ENCODE measurements around the gene EXD2.

The EXD2 gene

DNA sequence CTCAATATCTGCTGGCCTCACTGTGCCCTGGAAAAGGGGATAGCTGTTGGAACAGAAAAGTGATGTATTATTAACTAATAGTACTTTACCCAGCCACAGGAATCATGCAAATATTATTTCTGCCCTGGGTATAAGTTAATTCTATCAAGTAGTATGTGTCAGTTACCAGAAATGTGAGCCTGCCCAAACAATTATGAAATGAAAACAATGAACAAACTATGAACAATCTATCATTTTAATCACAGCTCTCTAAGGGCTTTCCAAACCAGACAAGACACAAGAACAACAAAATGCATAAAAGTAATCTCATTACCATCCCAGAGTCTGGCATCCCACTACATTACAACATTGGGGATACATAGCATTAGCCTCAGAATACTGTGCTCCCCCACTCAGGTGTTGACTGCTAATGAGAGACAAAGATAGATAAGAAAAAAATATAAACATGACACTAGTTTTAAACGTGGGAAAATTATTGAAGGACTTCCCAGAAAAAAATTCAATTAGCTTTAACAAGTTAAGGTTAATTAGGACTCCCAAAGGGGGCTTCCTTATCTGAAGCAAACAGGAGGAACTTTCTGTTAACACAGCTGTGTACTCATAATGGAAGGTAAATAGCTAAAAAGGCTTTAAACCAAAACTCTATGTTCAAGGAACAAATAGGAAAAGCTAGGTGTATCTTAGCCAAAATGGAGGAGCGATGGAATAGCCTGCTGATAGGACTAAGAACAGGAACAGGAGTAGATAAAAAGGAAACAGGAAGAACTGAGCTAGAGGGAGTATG is 41.6 kb upstream of the EXD2 start:
- Histone ChIP-seq H3K27me3 (ENCODE audit: insufficient read depth, low read length, poor library complexity) (peaks cover 12% of the 10 kb centered on the region), H3K4me2 (ENCODE audit: insufficient read depth, low read length) (peak overlapping the region; percentile 2; the same call in 1 of the 2 replicates), H3K4me1 (ENCODE audit: insufficient read depth, low read length) (peaks cover 29% of the 10 kb centered on the region), H3K27ac (ENCODE audit: low read length) (no peak overlapping the region), H2AFZ (ENCODE audit: low read depth, low read length) (no peak overlapping the region), H3K9me3 (ENCODE audit: insufficient read depth, low read length, severe bottlenecking) (no peaks in the 10 kb centered on the region), H3K9ac (ENCODE audit: low read depth, low read length) (no peak overlapping the region), H4K20me1 (ENCODE audit: insufficient read depth, low read length) (peaks cover 11% of the 10 kb centered on the region; the same call in 1 of the 2 replicates), H3K36me3 (ENCODE audit: insufficient read depth, low read length) (peaks cover 17% of the 10 kb centered on the region), H3K4me3 (ENCODE audit: low read depth in 1 of 2, low read length in 2 of 2) (no peak overlapping the region), H3K79me2 (ENCODE audit: insufficient read depth, low read length) (peaks cover 66% of the 10 kb centered on the region)
- no peak for DNase-seq
- no peak for ATAC-seq (ENCODE audit: insufficient read depth, low read depth)
- TF ChIP-seq, protein P1, sequence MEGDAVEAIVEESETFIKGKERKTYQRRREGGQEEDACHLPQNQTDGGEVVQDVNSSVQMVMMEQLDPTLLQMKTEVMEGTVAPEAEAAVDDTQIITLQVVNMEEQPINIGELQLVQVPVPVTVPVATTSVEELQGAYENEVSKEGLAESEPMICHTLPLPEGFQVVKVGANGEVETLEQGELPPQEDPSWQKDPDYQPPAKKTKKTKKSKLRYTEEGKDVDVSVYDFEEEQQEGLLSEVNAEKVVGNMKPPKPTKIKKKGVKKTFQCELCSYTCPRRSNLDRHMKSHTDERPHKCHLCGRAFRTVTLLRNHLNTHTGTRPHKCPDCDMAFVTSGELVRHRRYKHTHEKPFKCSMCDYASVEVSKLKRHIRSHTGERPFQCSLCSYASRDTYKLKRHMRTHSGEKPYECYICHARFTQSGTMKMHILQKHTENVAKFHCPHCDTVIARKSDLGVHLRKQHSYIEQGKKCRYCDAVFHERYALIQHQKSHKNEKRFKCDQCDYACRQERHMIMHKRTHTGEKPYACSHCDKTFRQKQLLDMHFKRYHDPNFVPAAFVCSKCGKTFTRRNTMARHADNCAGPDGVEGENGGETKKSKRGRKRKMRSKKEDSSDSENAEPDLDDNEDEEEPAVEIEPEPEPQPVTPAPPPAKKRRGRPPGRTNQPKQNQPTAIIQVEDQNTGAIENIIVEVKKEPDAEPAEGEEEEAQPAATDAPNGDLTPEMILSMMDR (IDR thresholded peaks at IDR 0.05; ENCODE audit: borderline replicate concordance, extremely low read depth, low read length, poor library complexity, severe bottlenecking) = no peak

DNA sequence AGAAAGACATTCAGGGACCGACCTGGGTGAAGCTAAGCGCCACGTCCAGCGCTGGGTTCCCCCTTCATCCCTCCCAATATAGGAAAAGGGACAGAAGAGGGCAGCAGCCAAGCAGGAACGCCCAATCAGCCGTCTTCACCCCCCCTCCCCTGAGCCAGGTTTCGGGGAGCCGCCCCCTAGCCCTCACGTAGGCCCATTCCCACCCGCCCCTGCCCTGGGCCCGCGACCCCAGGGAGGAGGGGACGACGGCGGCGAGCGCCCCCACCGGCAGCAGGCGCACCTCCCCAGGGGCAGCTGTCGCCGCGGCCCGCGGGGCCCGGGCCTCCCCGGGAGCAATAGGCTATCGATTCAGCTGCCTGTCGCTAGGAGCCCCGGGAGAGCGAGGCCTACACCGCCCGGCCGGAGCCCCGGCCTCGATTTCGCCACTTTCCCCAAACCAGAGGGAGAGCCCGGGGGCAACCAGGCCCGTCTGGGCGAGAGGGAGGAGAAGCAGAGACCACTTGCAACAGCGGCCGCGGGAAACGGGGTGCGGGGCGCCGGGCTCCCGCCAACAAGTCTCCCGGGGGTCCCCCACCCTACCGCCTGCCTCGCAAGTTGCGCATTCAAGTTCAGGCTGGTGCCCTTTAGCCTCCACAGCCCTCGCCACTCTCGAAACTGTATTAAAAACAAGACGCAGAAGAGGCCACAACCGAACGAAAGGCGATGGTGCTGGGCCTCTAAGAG is 39.7 kb upstream of the EXD2 start:
- ATAC-seq (ENCODE audit: insufficient read depth, low read depth) = peak; percentile 70
- H3K4me3 ChIP-seq (ENCODE audit: low read depth in 1 of 2, low read length in 2 of 2) = peak overlapping the region; percentile 87 to 92

DNA sequence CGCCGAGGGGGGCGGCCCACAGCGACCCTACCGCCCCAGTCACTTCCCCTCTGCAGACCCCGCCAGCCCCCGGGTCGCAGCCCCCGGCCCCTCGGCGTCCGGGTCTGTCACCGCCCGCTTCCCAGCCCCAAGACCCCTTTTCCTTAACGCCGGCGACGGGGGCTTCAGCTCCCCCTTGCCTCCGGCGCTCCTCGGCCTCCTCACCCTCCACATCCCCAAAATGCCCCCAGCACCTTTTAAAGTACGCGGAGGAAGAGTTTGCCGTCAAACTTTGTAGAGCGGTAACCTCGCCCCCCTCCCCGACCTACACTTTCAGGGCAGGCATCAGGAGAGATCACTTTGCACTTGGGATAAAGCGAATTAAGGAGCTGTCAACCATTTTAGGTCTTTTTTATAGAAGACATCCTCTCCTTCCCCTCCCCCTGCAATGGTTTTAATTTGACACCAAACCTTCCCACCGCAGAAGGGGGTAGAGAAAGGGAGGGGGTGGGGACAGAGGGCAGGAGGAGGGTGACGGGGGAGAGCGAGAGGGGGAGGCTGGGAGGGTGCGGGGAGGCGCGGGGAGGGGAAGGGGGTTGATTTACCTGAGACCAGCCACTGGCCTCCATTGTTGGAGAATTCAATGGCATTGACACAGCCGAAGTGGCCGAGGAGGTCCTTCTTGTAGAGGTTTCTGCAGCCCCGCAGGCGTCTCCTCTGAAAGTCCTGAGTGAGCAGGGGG is 39.0 kb upstream of the EXD2 start:
- peaks cover 46% of the 10 kb centered on the region for H3K79me2 ChIP-seq (ENCODE audit: insufficient read depth, low read length)

More for the DNA sequence above, 39.7 kb upstream of the EXD2 start:
- H4K20me1 ChIP-seq (ENCODE audit: insufficient read depth, low read length) = peaks cover 8% of the 10 kb centered on the region; the same call in 1 of the 2 replicates
- H3K27ac ChIP-seq (ENCODE audit: low read length) = peak overlapping the region; percentile 78
- H3K4me2 ChIP-seq (ENCODE audit: insufficient read depth, low read length) = peak overlapping the region; percentile 93
- peaks cover 53% of the 10 kb centered on the region for H3K79me2 ChIP-seq (ENCODE audit: insufficient read depth, low read length)
- H3K4me1 ChIP-seq (ENCODE audit: insufficient read depth, low read length) = peaks cover 29% of the 10 kb centered on the region
- H3K36me3 ChIP-seq (ENCODE audit: insufficient read depth, low read length) = peaks cover 17% of the 10 kb centered on the region
- peak; percentile 81 for DNase-seq
- TF ChIP-seq, protein P1 (IDR thresholded peaks at IDR 0.05; ENCODE audit: borderline replicate concordance, extremely low read depth, low read length, poor library complexity, severe bottlenecking) = peak; percentile 67
- TF ChIP-seq EZH2 (IDR thresholded peaks at IDR 0.05; ENCODE audit: borderline replicate concordance, low read depth, low read length, severe bottlenecking) = no peak
- H2AFZ ChIP-seq (ENCODE audit: low read depth, low read length) = peak overlapping the region; percentile 93
- peak overlapping the region; percentile 91 for H3K9ac ChIP-seq (ENCODE audit: low read depth, low read length)
- H3K9me3 ChIP-seq (ENCODE audit: insufficient read depth, low read length, severe bottlenecking) = no peaks in the 10 kb centered on the region
- peaks cover 22% of the 10 kb centered on the region for H3K27me3 ChIP-seq (ENCODE audit: insufficient read depth, low read length, poor library complexity)

More for the DNA sequence above, 39.0 kb upstream of the EXD2 start:
- H3K4me3 ChIP-seq (ENCODE audit: low read depth in 1 of 2, low read length in 2 of 2) = peak overlapping the region; percentile 87 to 92
- peak; percentile 72 for DNase-seq
- H3K4me2 ChIP-seq (ENCODE audit: insufficient read depth, low read length) = peak overlapping the region; percentile 93
- ATAC-seq (ENCODE audit: insufficient read depth, low read depth) = peak; percentile 33
- H3K9ac ChIP-seq (ENCODE audit: low read depth, low read length) = peak overlapping the region; percentile 91
- H3K4me1 ChIP-seq (ENCODE audit: insufficient read depth, low read length) = peaks cover 29% of the 10 kb centered on the region
- peaks cover 4% of the 10 kb centered on the region; the same call in 1 of the 2 replicates for H4K20me1 ChIP-seq (ENCODE audit: insufficient read depth, low read length)
- peaks cover 13% of the 10 kb centered on the region for H3K36me3 ChIP-seq (ENCODE audit: insufficient read depth, low read length)
- peak overlapping the region; percentile 78 for H3K27ac ChIP-seq (ENCODE audit: low read length)
- TF ChIP-seq EZH2 (IDR thresholded peaks at IDR 0.05; ENCODE audit: borderline replicate concordance, low read depth, low read length, severe bottlenecking) = no peak
- TF ChIP-seq, protein P1 (IDR thresholded peaks at IDR 0.05; ENCODE audit: borderline replicate concordance, extremely low read depth, low read length, poor library complexity, severe bottlenecking) = no peak
- H2AFZ ChIP-seq (ENCODE audit: low read depth, low read length) = peak overlapping the region; percentile 93
- peaks cover 28% of the 10 kb centered on the region for H3K27me3 ChIP-seq (ENCODE audit: insufficient read depth, low read length, poor library complexity)
- no peaks in the 10 kb centered on the region for H3K9me3 ChIP-seq (ENCODE audit: insufficient read depth, low read length, severe bottlenecking)
